GM10847 (cell line): Measurements from ENCODE around the gene HRAS.

Experiments
- POLR2A ChIP-seq: IDR thresholded peaks from 2 replicates; pipeline ENCODE4 v1.6.1; 2011; ENCODE audit not compliant: insufficient read length; ENCODE audit errors: extremely low read depth

The HRAS gene

DNA sequence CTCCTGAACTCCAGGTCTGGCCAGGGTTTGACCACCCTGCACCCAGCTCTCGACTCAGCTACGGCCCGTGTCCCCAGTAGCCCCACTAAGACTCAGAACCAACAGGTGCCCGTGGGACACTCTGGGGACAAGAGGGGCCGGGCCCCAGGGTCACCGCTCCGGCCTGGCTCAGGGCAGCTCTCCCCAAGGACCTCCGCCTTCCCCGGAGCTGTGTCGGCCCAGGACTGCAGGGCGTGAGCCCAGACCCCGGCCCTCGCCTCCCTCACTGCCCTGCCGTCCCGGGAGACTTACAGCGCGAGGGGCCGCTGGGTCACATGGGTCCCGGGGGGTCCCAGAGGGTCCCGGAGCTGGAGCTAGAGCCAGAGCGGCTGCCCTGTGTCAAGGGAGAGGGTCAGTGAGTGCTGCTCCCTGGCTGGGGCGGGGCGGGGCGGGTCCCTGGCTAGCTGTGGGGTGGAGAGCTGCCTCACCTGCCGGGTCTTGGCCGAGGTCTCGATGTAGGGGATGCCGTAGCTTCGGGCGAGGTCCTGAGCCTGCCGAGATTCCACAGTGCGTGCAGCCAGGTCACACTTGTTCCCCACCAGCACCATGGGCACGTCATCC, 2.3 kb downstream of the HRAS start:
- TF ChIP-seq POLR2A = no peak

DNA sequence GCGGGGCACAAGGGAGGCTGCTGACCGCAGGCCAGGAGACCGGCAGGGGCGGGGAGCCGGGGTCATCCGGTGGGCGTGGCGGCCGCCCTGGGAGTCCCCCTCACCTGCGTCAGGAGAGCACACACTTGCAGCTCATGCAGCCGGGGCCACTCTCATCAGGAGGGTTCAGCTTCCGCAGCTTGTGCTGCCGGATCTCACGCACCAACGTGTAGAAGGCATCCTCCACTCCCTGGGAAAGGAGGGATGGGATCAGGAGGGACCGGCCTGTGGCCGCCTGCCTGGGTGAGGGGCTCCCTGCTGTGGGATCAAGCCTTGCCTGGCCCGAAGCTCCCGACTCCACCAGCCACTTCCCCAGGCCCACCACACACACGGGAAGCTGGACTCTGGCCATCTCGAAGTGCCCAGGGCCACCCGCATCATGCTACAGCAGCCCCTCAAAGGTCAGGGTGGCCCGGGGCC, 2.8 kb downstream of the HRAS start:
- no peak for TF ChIP-seq POLR2A

DNA sequence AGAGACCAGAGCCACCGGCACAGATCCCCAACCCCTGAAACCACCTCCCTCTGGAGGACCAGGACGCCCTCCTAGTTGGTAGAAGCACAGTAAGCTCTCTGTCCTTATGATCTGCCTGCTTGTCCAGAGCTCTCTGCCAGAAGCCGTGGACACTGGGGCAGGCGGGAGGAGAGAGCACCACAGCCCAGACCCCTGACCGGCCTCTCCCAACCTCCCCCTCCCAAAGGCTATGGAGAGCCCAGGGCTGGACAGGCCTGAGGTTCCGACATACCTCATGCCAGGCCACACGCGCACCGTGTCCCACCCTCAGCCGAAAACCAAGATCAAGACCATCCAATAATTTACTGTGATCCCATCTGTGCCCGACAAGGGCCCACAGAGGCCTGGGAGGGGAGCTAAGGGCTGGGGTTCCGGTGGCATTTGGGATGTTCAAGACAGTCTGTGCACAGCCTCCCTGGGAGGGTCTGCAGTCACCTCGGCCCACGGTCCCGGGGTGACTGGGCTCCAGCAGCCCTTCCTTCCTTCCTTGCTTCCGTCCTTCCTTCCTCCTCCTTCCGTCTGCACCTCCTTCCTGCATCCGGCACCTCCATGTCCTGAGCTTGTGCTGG, 3.4 kb downstream of the HRAS start:
- no peak for TF ChIP-seq POLR2A

DNA sequence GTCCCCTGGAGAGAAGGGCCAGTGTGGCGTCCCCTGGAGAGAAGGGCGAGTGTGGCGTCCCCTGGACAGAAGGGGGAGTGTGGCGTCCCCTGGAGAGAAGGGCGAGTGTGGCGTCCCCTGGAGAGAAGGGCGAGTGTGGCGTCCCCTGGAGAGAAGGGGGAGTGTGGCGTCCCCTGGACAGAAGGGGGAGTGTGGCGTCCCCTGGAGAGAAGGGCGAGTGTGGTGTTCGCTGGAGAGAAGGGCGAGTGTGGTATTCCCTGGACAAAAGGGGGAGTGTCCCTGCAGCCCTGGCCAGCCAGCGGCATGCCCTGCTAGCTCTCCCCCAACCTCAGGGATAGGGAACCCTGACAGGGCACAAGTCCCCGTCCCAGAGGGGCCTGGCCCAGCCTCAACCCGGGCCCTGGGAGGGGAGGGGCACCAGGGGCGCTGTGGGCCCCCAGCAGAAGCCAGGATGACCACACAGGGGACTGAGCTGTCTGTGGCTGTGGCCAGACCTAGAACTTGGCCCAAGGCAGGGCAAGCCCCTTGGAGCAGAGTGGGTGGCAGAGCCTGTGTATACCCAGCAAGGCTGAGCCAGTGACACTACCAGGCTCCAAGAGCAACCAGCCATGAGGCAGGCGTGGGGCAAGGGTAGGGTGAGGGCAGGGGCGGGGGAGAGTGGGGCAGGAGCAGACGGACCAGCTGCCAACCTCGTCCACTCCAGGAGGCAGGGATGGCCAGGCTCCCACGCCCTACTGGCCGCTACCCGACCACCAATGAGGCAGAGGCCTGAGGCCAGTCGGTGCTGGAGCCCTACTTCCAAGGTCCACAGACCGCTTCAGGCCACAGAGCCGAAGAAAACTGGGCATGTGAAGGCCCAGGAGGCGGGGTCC, 4.2 kb downstream of the HRAS start:
- TF ChIP-seq POLR2A = no peak

DNA sequence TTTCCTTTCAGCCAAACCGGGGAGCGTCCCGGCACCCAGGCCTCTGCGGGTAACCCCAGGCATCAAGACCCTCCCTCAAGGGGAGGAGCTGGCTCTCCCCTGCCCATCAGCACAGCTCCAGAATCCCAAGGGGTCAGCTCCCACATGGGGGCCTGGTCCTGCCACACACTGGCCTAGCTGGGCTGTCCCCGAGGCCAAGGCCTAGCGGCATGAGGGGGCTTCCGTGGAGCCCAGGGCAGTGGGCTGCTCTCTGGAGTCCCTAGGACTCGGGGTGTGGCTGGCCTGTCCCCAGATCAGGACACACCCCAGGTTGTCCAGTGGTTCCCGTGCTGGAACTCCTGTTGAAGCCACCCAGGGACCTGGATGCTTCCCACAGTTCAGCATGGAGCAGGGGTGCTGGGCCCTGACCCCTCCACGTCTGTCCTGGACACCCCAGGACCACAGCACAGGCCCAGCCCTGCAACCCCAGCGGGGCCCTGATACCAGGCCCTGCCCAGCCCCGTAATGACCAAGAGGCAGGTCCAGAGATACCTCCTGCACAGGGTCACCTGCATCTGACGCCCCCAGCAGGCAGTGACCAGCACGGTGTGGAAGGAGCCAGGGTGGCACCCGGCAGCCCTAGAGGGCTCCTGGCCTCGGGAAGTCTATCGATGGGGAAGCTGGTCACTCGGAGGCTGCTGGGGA, 5.5 kb downstream of the HRAS start:
- TF ChIP-seq POLR2A = no peak

DNA sequence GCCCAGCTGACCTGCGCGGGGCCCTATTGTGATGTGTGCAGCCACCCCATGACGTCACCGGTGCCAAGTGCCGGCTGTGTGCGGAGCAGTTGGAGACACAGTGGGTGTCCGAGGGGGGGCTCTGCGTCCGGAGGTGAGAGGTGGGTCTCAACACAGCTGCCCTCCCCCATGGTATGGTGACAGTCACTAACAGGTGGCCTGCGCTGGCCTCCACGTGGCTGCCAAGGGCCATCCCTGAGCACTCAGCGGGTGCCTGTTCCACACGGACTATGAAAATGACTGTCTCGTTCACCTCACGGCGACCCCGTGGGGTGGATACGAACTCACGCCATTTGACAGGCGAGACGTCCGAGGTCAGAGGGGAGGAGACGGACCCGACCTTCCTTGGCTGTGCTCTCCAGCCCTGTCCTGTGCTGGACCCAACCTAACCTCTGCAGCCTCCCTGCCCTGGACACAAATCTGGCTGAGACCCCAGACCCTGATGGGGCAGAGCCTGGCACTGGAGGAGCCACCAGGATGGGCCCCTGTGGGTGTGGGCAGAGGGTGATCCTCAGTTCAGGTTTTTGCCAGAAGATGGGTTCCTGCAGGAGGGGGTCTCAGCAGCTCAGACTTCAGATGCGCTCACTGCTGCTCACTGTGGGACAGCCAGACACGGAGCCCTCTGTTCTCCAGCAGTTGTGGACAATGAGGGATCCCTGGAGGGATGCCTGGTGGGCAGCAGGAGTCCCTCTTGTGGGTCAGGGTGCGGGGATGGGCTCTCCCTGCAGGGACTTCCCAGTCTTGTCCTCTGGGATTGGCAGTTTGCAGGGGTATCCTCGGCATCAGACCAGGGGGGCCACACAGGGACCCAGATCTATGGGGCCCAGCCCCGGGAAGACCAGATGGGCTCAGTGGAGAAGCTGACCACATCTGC, 6.3 kb downstream of the HRAS start:
- no peak for TF ChIP-seq POLR2A

DNA sequence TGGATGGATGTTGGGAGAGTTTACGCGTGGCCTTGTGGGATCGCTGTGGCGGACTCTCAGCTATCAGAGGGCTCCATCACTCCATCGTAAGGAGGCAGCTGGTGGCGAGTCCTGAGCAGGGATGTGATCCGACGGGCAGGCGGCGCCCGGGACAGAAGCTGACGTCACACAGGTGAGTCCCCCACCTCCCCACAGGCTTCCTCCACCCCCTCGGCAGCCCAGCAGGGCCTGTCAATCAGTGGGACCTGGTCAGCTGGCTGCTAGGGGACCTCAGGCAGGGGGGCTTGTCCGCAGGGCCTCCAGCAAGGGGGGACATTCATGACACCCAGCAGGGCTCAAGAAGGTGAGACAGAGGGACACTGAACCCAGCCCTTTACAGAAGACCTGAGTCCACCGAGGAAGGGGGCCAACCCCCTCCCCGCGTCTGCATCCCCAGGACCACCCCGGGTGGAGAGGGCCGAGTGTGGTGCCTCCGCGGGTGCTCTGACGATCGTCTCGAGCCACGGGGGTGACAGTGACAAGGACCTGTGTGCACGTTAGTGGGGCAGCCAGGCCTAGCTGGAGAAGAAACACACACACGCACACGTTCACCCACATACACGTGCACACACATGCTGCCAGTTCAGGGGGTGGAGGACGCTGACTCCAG, 7.1 kb downstream of the HRAS start:
- TF ChIP-seq POLR2A = no peak

DNA sequence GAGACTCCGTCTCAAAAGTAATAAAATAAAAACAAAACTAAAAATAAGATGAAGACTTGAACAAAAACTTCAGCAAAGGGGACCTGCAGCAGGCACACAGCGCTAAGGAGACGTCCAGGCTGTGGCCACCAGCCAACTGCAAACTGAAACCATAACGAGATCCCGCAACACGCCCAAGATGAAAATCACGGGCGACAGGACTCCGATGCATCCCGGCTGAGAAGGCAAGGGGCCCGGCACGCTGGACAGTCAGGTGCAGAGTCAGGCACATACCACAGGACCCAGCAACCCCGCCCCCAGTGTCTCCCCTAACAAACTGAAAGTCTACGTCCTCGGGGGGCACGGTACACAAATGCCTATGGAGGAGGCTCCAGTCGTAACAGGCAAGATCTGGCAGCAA, 9.2 kb downstream of the HRAS start:
- TF ChIP-seq POLR2A = no peak

DNA sequence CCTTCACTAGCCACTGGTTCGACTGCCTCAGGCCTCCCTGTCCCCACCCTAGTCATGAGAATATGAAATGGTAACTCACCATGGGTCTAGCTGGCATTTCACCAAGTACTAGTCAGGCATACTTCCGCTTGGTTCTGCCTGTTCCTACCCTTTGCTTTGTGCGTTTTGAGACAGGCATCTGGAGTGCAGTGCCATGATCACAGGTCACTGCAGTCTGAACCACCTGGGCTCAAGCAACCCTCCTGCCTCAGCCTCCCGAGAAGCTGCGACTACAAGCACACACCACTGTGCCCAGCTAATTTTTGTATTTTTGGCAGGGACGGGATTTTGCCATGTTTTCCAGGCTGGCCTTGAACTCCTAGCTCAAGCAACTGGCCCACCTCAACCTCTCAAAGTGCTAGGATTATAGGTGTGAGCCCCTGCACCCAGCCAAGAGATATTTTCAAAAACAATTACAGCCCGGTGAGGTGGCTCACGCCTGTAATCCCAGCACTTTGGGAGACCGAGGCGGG, 14.1 kb downstream of the HRAS start:
- no peak for TF ChIP-seq POLR2A

DNA sequence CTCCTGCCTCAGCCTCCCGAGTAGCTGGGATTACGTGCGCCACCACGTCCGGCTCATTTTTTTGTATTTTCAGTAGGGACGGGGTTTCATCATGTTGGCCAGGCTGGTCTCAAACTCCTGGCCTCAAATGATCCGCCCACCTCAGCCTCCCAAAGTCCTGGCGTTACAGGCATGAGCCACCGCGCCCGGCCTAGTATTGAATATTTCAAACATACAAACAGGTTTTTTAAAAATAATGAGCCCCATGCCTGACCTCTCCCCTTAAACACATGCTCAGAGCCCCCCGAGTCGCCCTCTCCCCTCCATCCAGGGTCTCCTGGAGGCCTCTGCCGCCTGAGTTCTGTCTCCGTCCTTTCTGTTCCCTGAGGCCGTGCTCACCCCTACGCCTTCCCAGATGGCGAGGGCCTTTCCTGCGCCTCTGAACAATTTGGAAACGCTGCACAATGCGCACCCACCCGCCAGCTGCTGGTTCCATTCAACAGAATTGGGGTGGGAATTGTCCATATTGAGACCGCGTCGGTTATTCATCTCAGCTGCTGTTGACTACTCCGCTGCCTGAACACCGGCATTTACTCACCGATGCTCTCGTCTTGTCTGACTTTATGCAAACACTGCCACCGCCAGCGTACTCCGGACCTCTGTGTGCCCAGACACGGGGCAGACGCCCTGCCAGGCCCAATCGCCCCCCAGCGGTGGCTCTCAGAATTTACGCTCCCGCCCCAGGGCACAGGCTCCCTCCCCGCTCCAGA, 14.8 kb downstream of the HRAS start:
- TF ChIP-seq POLR2A = no peak

DNA sequence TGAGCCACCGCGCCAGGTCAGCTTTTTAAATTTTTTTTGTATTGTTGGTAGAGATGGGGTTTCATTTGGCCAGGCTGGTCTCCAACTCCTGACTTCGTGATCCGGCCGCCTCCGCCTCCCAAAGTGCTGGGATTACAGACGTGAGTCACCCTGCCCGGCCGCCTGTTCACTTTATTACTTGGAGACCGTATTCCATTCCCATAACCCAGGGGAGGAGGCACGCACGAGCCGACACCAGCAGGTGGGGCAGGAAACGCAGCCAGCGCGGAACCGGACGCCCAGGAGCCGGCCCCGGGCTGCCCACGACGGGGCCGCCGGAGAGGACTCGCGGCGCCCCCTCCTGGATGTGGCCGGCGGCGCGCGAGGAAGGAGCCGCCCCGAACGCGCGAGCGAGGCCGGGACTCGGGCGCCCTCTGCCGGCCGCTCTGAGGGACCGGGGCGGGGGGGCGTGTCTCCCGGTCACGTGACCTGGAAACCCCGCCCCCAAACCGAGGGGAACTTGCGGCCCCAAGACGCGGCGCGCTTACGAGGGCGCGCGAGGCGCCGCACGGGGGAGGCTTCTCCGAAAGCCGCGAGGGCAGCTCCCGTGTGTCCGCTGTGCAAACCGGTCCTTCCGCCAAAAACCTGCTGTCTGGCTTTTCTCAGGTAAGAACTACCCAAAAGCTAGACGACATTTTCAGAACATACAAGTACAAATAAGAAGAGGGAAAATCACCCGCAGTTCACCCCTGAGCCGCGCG, 16.7 kb downstream of the HRAS start:
- peak; percentile 20 for TF ChIP-seq POLR2A

DNA sequence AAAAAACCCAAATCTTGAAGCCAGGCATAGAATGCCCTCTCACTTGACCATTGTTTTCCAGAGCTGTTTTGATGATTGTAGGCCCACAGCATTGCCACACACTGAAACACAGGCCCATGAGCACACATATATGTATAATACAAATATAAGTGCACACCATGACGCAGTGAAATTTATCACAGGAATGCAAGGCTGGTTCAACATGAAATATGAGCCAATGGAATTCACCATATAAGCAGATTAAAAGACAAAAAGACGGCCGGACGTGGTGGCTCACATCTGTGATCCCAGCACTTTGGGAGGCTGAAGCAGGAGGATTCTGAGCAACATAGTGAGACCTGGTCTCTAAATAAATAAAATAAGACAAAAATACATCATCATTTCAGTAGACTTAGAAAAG, 19.0 kb downstream of the HRAS start:
- TF ChIP-seq POLR2A = no peak

DNA sequence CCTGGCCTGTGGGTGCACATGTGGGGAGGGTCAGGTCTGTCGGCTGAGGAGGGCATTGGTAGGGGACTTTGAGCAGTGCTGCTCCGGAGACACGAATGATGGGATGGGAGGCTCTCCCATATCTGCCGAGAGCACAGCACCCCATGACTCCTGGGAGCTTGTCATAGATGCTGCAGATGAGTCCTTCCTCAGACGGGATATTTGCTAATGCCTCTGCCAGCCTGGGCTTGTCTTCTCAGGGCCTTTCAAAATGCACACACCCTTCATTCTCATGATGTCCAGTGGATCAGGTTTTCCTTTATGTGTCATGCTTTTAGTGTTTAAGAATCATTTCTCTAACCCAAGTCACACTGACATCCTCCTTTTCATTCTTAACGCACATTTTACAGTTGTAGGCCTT, 20.2 kb downstream of the HRAS start:
- TF ChIP-seq POLR2A = no peak

DNA sequence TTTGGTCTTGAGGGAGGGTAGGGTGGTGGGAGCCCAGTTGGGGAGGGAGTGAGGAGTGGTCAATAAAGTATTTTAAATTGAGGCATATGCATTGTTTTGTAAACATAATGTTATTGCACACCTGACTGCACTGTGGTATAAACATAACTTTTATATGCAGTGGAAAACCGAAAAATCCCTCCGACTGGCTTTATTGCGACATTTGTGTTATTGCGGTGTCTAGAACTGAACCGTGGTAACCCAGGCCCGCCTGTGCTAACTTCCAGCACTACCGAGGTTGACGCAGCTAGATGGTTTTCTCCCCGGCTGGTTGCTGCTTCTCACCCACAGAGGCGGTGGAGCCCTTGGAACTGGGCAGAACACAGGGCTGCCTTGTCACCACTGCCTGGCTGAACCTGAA, 20.8 kb downstream of the HRAS start:
- TF ChIP-seq POLR2A = no peak
